GM19025 (cell line): ENCODE data around the gene FAM184A.

Experiments used
- ATAC-seq: cut with Tn5 transposase; IDR thresholded peaks from one replicate; pipeline ENCODE4 v1.9.1; 2021; ENCODE audit warnings: mild to moderate bottlenecking, low read depth, moderate library complexity; ENCODE audit not compliant: unreplicated experiment

FAM184A gene

DNA sequence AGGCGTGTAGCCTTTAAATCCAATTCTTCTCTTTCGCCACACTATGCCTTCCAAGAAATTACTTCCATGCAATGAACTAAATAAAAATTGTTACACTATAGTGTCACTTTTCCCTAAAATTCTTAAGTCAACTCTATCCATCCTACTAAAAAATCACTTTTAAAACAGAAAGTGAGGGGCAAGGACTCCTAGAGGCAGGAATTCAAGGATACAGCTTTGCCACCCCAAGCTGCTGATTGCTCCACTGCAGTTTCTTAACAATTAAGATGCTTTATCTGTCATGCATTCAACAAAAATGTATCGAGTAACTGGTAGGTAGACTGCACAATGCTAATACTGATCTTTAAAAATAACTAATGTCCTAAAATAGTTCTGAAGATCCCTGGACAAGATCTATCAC is 147.8 kb downstream of the FAM184A start:
- no peak for ATAC-seq

DNA sequence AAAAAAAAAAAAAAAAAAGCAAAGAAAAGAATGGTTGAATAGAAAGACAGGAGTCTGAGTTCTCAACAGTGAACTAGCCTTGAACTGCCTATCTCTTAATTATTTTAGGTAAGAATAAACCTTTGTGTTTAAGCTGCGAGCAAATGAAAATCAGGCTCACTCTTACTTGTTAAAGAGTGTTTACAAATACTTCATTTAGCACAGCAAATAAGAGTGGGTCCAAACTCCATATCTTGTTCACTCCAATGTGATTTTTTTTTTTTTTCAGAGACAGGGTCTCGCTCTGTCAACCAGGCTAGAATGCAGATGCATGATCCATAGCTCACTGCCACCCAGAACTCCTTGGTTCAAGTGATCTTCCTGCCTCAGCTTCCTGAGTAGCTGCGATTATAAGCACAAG is 155.4 kb downstream of the FAM184A start:
- ATAC-seq, result no peak

GRCh38 chr6:118921084-118921483 is 157.4 kb downstream of the FAM184A start:
- no peak for ATAC-seq

GRCh38 chr6:118918329-118918725 is 160.1 kb downstream of the FAM184A start:
- ATAC-seq, result no peak

DNA sequence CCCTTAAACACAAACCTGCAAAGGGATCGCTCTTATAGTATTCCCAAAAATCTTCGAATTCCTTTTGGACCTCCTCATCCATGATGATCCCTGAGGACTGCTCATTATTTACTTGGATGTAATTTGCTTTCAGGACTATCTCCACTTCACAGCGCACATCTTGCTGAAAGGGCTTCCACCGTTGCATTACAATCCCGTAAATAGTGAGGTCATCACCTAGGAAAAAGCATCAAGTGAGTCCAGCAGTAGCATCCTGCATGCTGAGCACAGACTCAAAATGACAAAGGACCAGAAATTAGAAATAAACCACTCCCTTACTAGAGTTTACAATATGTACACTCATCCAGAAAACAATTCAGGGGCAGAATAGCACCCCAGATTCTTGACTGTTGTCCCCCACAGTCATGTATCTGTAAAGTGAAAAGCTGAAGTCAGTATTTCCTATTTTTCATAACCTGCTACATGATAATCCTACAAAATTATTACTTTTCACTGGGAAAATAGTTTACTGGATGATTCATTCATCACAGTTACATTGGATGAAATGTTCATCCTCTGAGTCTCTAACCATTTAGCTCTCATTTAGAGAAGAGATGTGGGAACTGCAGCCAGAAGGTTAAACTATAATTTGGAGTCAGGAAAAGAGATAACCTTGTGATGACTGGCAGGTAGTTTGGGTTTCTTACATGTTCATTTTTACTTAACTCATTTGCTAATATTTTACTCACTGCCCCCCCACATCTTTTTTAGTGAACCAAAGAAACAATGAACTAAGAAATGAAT is 160.7 kb downstream of the FAM184A start:
- ATAC-seq, result no peak

GRCh38 chr6:118914598-118914997 is 163.9 kb downstream of the FAM184A start:
- ATAC-seq, result no peak

DNA sequence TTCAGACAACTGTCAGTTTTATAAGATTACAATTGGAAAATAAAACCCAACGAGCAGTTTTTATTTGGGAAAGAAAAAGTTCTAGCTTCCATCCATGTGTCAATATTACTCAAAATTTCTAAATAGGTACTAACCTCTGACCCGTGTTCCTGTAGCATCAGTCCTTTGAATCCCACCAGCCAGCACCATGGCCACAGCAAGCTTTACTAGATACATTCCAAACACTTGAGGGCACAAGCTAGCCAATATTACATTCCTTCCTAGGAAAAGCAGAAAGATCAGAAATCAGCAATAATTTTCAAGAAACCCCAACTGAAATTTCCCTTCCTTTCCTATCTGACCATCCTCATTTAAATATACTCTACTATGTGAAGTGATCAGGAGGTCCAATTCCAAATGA is 165.3 kb downstream of the FAM184A start:
- no peak for ATAC-seq

GRCh38 chr6:118912646-118913045 is 165.8 kb downstream of the FAM184A start:
- no peak for ATAC-seq
